WTC11 (cell line): Measurements from ENCODE around the gene ANKRD13C. TPM values are rescaled to one million over a fixed set of nuclear protein-coding genes. Genes with fewer than 3 reads are reported as not detected.
A peak's percentile ranks its signal among the peaks of the same experiment; 100 is the strongest.

Source experiments
- ATAC-seq: fragments of 200-7000 bp; cut with Tn5 transposase; 2 replicates; pipeline ENCODE4 v1.10.0; 2021; ENCODE audit warnings: mild to moderate bottlenecking, moderate library complexity
- CTCF ChIA-PET: fragments of 300-600 bp; sonication (Branson Sonifier 250); formaldehyde crosslinking; loops from one replicate; lab custom pipeline; 2021; ENCODE audit warnings: antibody characterized with exemption; lab: Charles Lee
- POLR2A ChIA-PET: fragments of 350-600 bp; sonication (Branson Sonifier 250); formaldehyde crosslinking; loops from one replicate; lab custom pipeline; 2021; ENCODE audit warnings: antibody characterized with exemption; lab: Charles Lee
- DNase-seq: peaks from one replicate; pipeline ENCODE4 v3.0.0; 2021; ENCODE audit warnings: low spot score
- H3K27ac Mint-ChIP-seq: 2 replicates; pipeline ENCODE4 v1.8.0; 2021; ENCODE audit warnings: mixed read lengths
- H3K27me3 Mint-ChIP-seq: 2 replicates; pipeline ENCODE4 v1.8.0; 2021; ENCODE audit warnings: low read depth, mild to moderate bottlenecking, moderate library complexity, mixed read lengths
- H3K36me3 Mint-ChIP-seq: 2 replicates; pipeline ENCODE4 v1.8.0; 2021; ENCODE audit warnings: mixed read lengths
- H3K4me1 Mint-ChIP-seq: 2 replicates; pipeline ENCODE4 v1.8.0; 2022; ENCODE audit warnings: mixed read lengths
- H3K4me3 Mint-ChIP-seq: 2 replicates; pipeline ENCODE4 v1.8.0; 2021; ENCODE audit warnings: mild to moderate bottlenecking, moderate library complexity, mixed read lengths
- H3K9me3 Mint-ChIP-seq: 2 replicates; pipeline ENCODE4 v1.8.0; 2021; ENCODE audit warnings: mixed read lengths
- ATF1 ChIP-seq: sonication (generic); formaldehyde crosslinking; IDR thresholded peaks from 2 replicates; pipeline ENCODE4 v1.8.1; 2023; ENCODE audit warnings: mild to moderate bottlenecking, moderate library complexity, missing genetic modification reagents
- CREB1 ChIP-seq: sonication (generic); formaldehyde crosslinking; IDR thresholded peaks from 2 replicates; pipeline ENCODE4 v1.8.0; 2023; ENCODE audit warnings: mild to moderate bottlenecking, missing genetic modification reagents
- CREM ChIP-seq: sonication (generic); formaldehyde crosslinking; IDR thresholded peaks from 2 replicates; pipeline ENCODE4 v1.8.1; 2022; ENCODE audit warnings: mild to moderate bottlenecking, missing genetic modification reagents, moderate library complexity
- ELF4 ChIP-seq: sonication (generic); formaldehyde crosslinking; IDR thresholded peaks from 2 replicates; pipeline ENCODE4 v1.8.1; 2022; ENCODE audit warnings: low read depth, mild to moderate bottlenecking, moderate library complexity, missing genetic modification reagents
- EMX1 ChIP-seq: fragments of 250-450 bp; sonication (Bioruptor Pico); IDR thresholded peaks from 2 replicates; pipeline ENCODE4 v1.8.0; 2021; ENCODE audit warnings: mild to moderate bottlenecking
- HMGA2 ChIP-seq: fragments of 250-450 bp; sonication (Bioruptor Pico); IDR thresholded peaks from 2 replicates; pipeline ENCODE4 v1.4.0; 2021; ENCODE audit warnings: mild to moderate bottlenecking, moderate library complexity
- NFYB ChIP-seq: sonication (generic); formaldehyde crosslinking; conservative IDR thresholded peaks from 2 replicates; pipeline ENCODE4 v1.8.0; 2022; ENCODE audit warnings: low read depth, missing genetic modification reagents
- NR2C2 ChIP-seq: sonication (generic); formaldehyde crosslinking; IDR thresholded peaks from 2 replicates; pipeline ENCODE4 v1.8.0; 2022; ENCODE audit warnings: mild to moderate bottlenecking, missing genetic modification reagents
- OVOL2 ChIP-seq: fragments of 250-450 bp; sonication (Bioruptor Pico); IDR thresholded peaks from 2 replicates; pipeline ENCODE4 v1.9.0; 2021; ENCODE audit warnings: mild to moderate bottlenecking, borderline replicate concordance
- PRRX2 ChIP-seq: fragments of 250-450 bp; sonication (Bioruptor Pico); IDR thresholded peaks from 2 replicates; pipeline ENCODE4 v1.8.0; 2021; ENCODE audit warnings: mild to moderate bottlenecking
- RELA ChIP-seq: sonication (generic); formaldehyde crosslinking; IDR thresholded peaks from 2 replicates; pipeline ENCODE4 v1.8.1; 2022; ENCODE audit warnings: missing genetic modification reagents, mild to moderate bottlenecking, borderline replicate concordance
- SP1 ChIP-seq: sonication (generic); formaldehyde crosslinking; conservative IDR thresholded peaks from 2 replicates; pipeline ENCODE4 v1.8.1; 2022; ENCODE audit warnings: missing genetic modification reagents
- TEAD1 ChIP-seq: sonication (generic); formaldehyde crosslinking; IDR thresholded peaks from 2 replicates; pipeline ENCODE4 v1.8.0; 2022; ENCODE audit warnings: mild to moderate bottlenecking, missing genetic modification reagents
- ZBTB21 ChIP-seq: sonication (generic); formaldehyde crosslinking; IDR thresholded peaks from 2 replicates; pipeline ENCODE4 v1.8.1; 2023; ENCODE audit warnings: mild to moderate bottlenecking, missing genetic modification reagents, borderline replicate concordance
- ZNF121 ChIP-seq: sonication (generic); formaldehyde crosslinking; IDR thresholded peaks from 2 replicates; pipeline ENCODE4 v1.8.0; 2023; ENCODE audit warnings: missing genetic modification reagents
- ZNF232 ChIP-seq: sonication (generic); formaldehyde crosslinking; IDR thresholded peaks from 2 replicates; pipeline ENCODE4 v1.8.0; 2022; ENCODE audit warnings: mild to moderate bottlenecking, missing genetic modification reagents
- ZNF423 ChIP-seq: fragments of 250-450 bp; sonication (Bioruptor Pico); IDR thresholded peaks from 2 replicates; pipeline ENCODE4 v2.1.2; 2022; ENCODE audit warnings: mild to moderate bottlenecking, moderate library complexity
- ZNF671 ChIP-seq: fragments of 250-450 bp; sonication (Bioruptor Pico); IDR thresholded peaks from 2 replicates; pipeline ENCODE4 v1.8.0; 2021; ENCODE audit warnings: mild to moderate bottlenecking
- total RNA-seq: library from RNA; stranded (reverse); gene quantifications from 3 replicates; pipeline ENCODE4 v1.2.3, GENCODE V29; 2021
- TF ChIP-seq, protein P1 (sequence below): sonication (generic); formaldehyde crosslinking; IDR thresholded peaks from 2 replicates; pipeline ENCODE4 v1.8.1; 2022; ENCODE audit warnings: low read depth, missing genetic modification reagents, borderline replicate concordance
- TF ChIP-seq, protein P2 (sequence below): fragments of 250-450 bp; sonication (Bioruptor Pico); IDR thresholded peaks from 2 replicates; pipeline ENCODE4 v1.9.0; 2021; ENCODE audit warnings: moderate library complexity, mild to moderate bottlenecking, inconsistent platforms, borderline replicate concordance
- TF ChIP-seq, protein P3 (sequence below): sonication (generic); formaldehyde crosslinking; IDR thresholded peaks from 2 replicates; pipeline ENCODE4 v1.8.0; 2022; ENCODE audit warnings: mild to moderate bottlenecking, missing genetic modification reagents
- TF ChIP-seq, protein P4 (sequence below): sonication (generic); formaldehyde crosslinking; IDR thresholded peaks from 2 replicates; pipeline ENCODE4 v1.8.1; 2023; ENCODE audit warnings: mild to moderate bottlenecking, missing genetic modification reagents
- TF ChIP-seq, protein P5 (sequence below): sonication (generic); formaldehyde crosslinking; IDR thresholded peaks from 2 replicates; pipeline ENCODE4 v1.8.1; 2023; ENCODE audit warnings: mild to moderate bottlenecking, missing genetic modification reagents, moderate library complexity
- TF ChIP-seq, protein P6 (sequence below): fragments of 250-450 bp; sonication (Bioruptor Pico); conservative IDR thresholded peaks from 2 replicates; pipeline ENCODE4 v1.9.0; 2021; ENCODE audit warnings: mild to moderate bottlenecking
- TF ChIP-seq, protein P7 (sequence below): sonication (generic); formaldehyde crosslinking; IDR thresholded peaks from 2 replicates; pipeline ENCODE4 v1.8.1; 2022; ENCODE audit warnings: missing genetic modification reagents, borderline replicate concordance

The ANKRD13C gene
- total RNA-seq, 1 experiment from 2014 or later, result 22.5 TPM

DNA sequence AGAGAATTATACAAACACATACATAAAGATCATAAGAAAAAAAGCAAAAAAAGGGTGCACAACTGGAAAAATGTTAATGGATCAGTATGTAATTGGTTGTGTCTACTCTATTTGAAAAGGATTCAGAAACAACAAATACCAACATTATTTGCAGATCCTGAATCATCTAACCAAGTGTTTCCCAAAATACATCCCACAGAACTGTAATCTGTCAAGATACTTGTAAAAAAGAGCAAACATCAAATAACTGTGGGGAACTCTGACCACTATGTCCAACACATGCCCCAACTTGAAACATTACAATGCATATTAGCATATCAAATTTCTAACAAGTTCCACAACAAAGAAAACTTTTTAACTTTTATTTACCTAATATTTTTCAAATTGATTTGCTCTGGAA, 22.6 kb downstream of the ANKRD13C start:
- TF ChIP-seq, protein P1, sequence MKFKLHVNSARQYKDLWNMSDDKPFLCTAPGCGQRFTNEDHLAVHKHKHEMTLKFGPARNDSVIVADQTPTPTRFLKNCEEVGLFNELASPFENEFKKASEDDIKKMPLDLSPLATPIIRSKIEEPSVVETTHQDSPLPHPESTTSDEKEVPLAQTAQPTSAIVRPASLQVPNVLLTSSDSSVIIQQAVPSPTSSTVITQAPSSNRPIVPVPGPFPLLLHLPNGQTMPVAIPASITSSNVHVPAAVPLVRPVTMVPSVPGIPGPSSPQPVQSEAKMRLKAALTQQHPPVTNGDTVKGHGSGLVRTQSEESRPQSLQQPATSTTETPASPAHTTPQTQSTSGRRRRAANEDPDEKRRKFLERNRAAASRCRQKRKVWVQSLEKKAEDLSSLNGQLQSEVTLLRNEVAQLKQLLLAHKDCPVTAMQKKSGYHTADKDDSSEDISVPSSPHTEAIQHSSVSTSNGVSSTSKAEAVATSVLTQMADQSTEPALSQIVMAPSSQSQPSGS (CRISPR knock-in tag), result no peak
- TF ChIP-seq ATF1 (CRISPR knock-in tag), result no peak
- TF ChIP-seq PRRX2 (CRISPR knock-in tag), result no peak
- TF ChIP-seq, protein P2, sequence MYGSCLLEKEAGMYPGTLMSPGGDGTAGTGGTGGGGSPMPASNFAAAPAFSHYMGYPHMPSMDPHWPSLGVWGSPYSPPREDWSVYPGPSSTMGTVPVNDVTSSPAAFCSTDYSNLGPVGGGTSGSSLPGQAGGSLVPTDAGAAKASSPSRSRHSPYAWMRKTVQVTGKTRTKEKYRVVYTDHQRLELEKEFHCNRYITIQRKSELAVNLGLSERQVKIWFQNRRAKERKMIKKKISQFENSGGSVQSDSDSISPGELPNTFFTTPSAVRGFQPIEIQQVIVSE (CRISPR knock-in tag), result no peak
- TF ChIP-seq EMX1 (CRISPR knock-in tag), result no peak
- TF ChIP-seq, protein P3, sequence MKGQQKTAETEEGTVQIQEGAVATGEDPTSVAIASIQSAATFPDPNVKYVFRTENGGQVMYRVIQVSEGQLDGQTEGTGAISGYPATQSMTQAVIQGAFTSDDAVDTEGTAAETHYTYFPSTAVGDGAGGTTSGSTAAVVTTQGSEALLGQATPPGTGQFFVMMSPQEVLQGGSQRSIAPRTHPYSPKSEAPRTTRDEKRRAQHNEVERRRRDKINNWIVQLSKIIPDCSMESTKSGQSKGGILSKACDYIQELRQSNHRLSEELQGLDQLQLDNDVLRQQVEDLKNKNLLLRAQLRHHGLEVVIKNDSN (CRISPR knock-in tag), result no peak
- TF ChIP-seq, protein P4, sequence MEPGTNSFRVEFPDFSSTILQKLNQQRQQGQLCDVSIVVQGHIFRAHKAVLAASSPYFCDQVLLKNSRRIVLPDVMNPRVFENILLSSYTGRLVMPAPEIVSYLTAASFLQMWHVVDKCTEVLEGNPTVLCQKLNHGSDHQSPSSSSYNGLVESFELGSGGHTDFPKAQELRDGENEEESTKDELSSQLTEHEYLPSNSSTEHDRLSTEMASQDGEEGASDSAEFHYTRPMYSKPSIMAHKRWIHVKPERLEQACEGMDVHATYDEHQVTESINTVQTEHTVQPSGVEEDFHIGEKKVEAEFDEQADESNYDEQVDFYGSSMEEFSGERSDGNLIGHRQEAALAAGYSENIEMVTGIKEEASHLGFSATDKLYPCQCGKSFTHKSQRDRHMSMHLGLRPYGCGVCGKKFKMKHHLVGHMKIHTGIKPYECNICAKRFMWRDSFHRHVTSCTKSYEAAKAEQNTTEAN (CRISPR knock-in tag), result no peak
- no peak for TF ChIP-seq NFYB (CRISPR knock-in tag)
- no peak for TF ChIP-seq CREB1 (CRISPR knock-in tag)
- no peak for TF ChIP-seq NR2C2 (CRISPR knock-in tag)
- no peak for TF ChIP-seq ZNF423
- TF ChIP-seq, protein P5, sequence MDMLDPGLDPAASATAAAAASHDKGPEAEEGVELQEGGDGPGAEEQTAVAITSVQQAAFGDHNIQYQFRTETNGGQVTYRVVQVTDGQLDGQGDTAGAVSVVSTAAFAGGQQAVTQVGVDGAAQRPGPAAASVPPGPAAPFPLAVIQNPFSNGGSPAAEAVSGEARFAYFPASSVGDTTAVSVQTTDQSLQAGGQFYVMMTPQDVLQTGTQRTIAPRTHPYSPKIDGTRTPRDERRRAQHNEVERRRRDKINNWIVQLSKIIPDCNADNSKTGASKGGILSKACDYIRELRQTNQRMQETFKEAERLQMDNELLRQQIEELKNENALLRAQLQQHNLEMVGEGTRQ, result no peak
- TF ChIP-seq RELA (CRISPR knock-in tag), result no peak
- no peak for TF ChIP-seq ZNF232 (CRISPR knock-in tag)
- TF ChIP-seq TEAD1 (CRISPR knock-in tag), result no peak
- no peak for TF ChIP-seq HMGA2 (CRISPR knock-in tag)
- no peak for TF ChIP-seq OVOL2 (CRISPR knock-in tag)
- TF ChIP-seq SP1 (CRISPR knock-in tag), result no peak
- no peak for TF ChIP-seq ZBTB21 (CRISPR knock-in tag)
- ChIA-PET POLR2A (no interaction called here), CTCF (no interaction called here)
- peaks cover 7% of the 10 kb centered on the region for H3K4me1 Mint-ChIP-seq
- no peaks in the 10 kb centered on the region for H3K9me3 Mint-ChIP-seq
- no peak for ATAC-seq
- 0 out of 2 replicates have a peak, but pooled peaks cover 3% of the 10 kb centered on the region for H3K36me3 Mint-ChIP-seq
- DNase-seq, result no peak
- H3K27ac Mint-ChIP-seq, result peak overlapping the region; percentile 59
- no peak overlapping the region for H3K4me3 Mint-ChIP-seq
- no peaks in the 10 kb centered on the region for H3K27me3 Mint-ChIP-seq

DNA sequence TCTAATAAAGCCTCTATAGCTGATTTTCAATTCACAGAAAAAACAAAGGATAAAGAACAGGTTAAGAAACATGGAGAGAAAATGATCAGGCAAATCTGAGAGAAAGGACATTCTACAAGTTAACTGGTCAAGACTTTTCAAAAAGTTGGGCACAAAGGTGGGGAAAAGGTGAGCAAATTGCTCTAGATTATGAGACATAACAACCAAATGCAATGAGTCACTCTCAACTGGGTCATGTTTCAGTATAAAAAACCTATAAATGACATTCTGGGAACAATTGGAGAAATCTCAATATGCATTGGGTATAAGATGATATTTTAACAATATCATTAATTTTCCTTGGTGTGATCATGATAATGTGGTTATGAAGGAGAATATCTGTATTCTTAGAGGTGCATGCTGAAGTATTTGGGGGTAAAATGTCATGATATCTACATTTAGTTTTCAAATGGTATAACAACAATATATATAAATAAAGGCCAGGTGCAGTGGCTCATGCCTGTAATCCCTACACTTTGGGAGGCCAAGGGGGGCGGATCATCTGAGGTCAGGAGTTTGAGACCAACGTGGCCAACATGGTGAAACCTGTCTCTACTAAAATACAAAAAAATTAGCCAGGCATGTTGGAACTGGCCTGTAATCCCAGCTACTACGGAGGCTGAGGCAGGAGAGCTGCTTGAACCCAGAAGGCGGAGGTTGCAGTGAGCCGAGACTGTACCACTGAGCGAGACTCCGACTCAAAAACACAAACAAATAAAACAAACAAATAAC, 27.0 kb downstream of the ANKRD13C start:
- no peak for ATAC-seq
- H3K27ac Mint-ChIP-seq, result no peak overlapping the region; the same call in 1 of the 2 replicates
- TF ChIP-seq, protein P1 (CRISPR knock-in tag), result no peak
- TF ChIP-seq, protein P6, sequence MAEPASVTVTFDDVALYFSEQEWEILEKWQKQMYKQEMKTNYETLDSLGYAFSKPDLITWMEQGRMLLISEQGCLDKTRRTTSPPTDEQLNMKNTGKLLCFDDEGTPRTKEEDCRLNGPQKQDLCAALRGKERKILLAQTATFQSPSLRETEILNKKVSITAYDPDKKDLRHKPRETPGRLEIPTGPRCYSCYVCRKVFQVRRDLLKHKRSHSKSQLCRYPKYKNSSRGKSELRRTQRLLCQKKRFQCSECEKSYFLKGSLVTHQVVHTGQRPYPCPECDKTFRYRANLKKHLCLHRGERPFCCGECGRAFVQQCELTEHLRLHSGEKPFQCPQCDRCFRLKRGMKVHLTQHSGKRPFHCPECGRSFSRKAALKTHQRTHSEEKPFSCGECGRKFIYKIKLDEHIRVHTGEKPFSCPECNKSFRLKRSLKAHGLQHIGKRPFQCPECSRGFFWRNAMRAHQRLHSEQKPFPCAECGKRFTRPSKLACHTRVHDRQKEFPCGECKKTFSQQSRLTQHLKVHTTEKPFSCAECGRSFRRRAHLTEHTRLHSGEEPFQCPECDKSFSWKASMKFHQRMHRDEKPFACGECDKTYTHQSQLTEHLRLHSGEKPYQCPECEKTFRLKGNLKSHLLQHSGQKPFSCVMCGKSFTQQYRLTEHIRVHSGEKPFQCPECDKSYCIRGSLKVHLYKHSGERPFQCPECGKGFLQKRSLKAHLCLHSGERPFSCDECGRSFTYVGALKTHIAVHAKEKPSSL (CRISPR knock-in tag), result no peak
- no peak for TF ChIP-seq CREB1 (CRISPR knock-in tag)
- no peak for TF ChIP-seq CREM (CRISPR knock-in tag)
- TF ChIP-seq ELF4 (CRISPR knock-in tag), result no peak
- TF ChIP-seq NFYB (CRISPR knock-in tag), result no peak
- no peak for TF ChIP-seq ZNF121
- TF ChIP-seq, protein P7, sequence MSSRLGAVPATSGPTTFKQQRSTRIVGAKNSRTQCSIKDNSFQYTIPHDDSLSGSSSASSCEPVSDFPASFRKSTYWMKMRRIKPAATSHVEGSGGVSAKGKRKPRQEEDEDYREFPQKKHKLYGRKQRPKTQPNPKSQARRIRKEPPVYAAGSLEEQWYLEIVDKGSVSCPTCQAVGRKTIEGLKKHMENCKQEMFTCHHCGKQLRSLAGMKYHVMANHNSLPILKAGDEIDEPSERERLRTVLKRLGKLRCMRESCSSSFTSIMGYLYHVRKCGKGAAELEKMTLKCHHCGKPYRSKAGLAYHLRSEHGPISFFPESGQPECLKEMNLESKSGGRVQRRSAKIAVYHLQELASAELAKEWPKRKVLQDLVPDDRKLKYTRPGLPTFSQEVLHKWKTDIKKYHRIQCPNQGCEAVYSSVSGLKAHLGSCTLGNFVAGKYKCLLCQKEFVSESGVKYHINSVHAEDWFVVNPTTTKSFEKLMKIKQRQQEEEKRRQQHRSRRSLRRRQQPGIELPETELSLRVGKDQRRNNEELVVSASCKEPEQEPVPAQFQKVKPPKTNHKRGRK (CRISPR knock-in tag), result no peak
- TF ChIP-seq SP1 (CRISPR knock-in tag), result no peak
- TF ChIP-seq ZNF671, result no peak

More for the DNA sequence above, 27.0 kb downstream of the ANKRD13C start:
- H3K9me3 Mint-ChIP-seq, result no peaks in the 10 kb centered on the region
- H3K36me3 Mint-ChIP-seq, result peaks cover 10% of the 10 kb centered on the region
- DNase-seq, result no peak
- no peaks in the 10 kb centered on the region for H3K27me3 Mint-ChIP-seq
- CTCF ChIA-PET, result no interaction called here
- POLR2A ChIA-PET, result no interaction called here
- peaks cover 2% of the 10 kb centered on the region; the same call in 1 of the 2 replicates for H3K4me1 Mint-ChIP-seq
- no peak overlapping the region for H3K4me3 Mint-ChIP-seq
